Neural progenitor cell (in vitro differentiated cells): ENCODE data around the gene ZCCHC14. TPM values are rescaled to one million over a fixed set of nuclear protein-coding genes. Genes with fewer than 3 reads are reported as not detected.

Experiments used
- DNase-seq: peaks from one replicate; pipeline ENCODE4 v3.0.0-alpha.2; 2016; ENCODE audit warnings: low spot score
- H2AFZ ChIP-seq: fragments of 200-600 bp; sonication (generic); replicated peaks from 2 replicates; pipeline ENCODE4 v1.6.1; 2016; ENCODE audit warnings: antibody characterized with exemption
- H3F3A ChIP-seq: fragments of 200-600 bp; sonication (generic); 2 replicates; pipeline ENCODE4 v1.6.1; 2016; ENCODE audit warnings: antibody characterized with exemption, low read depth
- H3K27ac ChIP-seq: fragments of 200-600 bp; sonication (generic); 2 replicates; pipeline ENCODE4 v1.5.1; 2016; ENCODE audit warnings: mild to moderate bottlenecking
- H3K27me3 ChIP-seq: fragments of 200-600 bp; sonication (generic); 2 replicates; pipeline ENCODE4 v1.6.1; 2016; ENCODE audit warnings: mild to moderate bottlenecking, moderate library complexity
- H3K36me3 ChIP-seq: fragments of 200-600 bp; sonication (generic); 2 replicates; pipeline ENCODE4 v1.5.1; 2016
- H3K4me1 ChIP-seq: fragments of 200-600 bp; sonication (generic); 2 replicates; pipeline ENCODE4 v1.6.1; 2016; ENCODE audit warnings: mixed run types
- H3K4me2 ChIP-seq: fragments of 200-600 bp; sonication (generic); 2 replicates; pipeline ENCODE4 v1.6.1; 2016
- H3K4me3 ChIP-seq: fragments of 200-600 bp; sonication (generic); 2 replicates; pipeline ENCODE4 v1.5.1; 2016
- H3K79me2 ChIP-seq: fragments of 200-600 bp; sonication (generic); 2 replicates; pipeline ENCODE4 v1.6.1; 2016; ENCODE audit warnings: low read depth
- H3K9ac ChIP-seq: fragments of 200-600 bp; sonication (generic); 2 replicates; pipeline ENCODE4 v1.6.1; 2016
- H3K9me3 ChIP-seq: fragments of 200-600 bp; sonication (generic); 2 replicates; pipeline ENCODE4 v1.5.1; 2016; ENCODE audit warnings: low read depth
- H4K20me1 ChIP-seq: fragments of 200-600 bp; sonication (generic); 2 replicates; pipeline ENCODE4 v1.6.1; 2016; ENCODE audit warnings: low read depth
- H3K27ac Mint-ChIP-seq: 3 replicates; pipeline ENCODE4 v1.8.0; 2021; ENCODE audit warnings: mixed read lengths
- H3K27me3 Mint-ChIP-seq: 2 replicates; pipeline ENCODE4 v1.8.0; 2022; ENCODE audit warnings: low read depth, mild to moderate bottlenecking, inconsistent platforms, moderate library complexity, mixed read lengths; ENCODE audit not compliant: insufficient read depth
- H3K36me3 Mint-ChIP-seq: 3 replicates; pipeline ENCODE4 v1.8.0; 2021; ENCODE audit warnings: mixed read lengths
- H3K4me1 Mint-ChIP-seq: 3 replicates; pipeline ENCODE4 v1.8.0; 2021; ENCODE audit warnings: mixed read lengths
- H3K4me3 Mint-ChIP-seq: 3 replicates; pipeline ENCODE4 v1.8.0; 2021; ENCODE audit warnings: mild to moderate bottlenecking, moderate library complexity, mixed read lengths
- H3K9me3 Mint-ChIP-seq: 3 replicates; pipeline ENCODE4 v1.8.0; 2020; ENCODE audit warnings: mixed read lengths
- CTCF ChIP-seq: fragments of 200-600 bp; sonication (generic); IDR thresholded peaks from 2 replicates; pipeline ENCODE4 v1.5.1; 2017; ENCODE audit warnings: antibody characterized with exemption, mild to moderate bottlenecking
- EZH2 ChIP-seq: fragments of 200-600 bp; sonication (generic); IDR thresholded peaks from 2 replicates; pipeline ENCODE4 v1.6.1; 2017; ENCODE audit warnings: antibody characterized with exemption, mild to moderate bottlenecking, moderate library complexity
- EZH2phosphoT487 ChIP-seq: fragments of 200-600 bp; sonication (generic); IDR thresholded peaks from 2 replicates; pipeline ENCODE4 v1.6.1; 2017; ENCODE audit warnings: antibody characterized with exemption
- total RNA-seq: library from RNA; depleted of rRNA; stranded (reverse); fragments of >200 nt; gene quantifications from 2 replicates; pipeline ENCODE4 v1.2.3, GENCODE V29; 2015; ENCODE audit warnings: low replicate concordance

Gene ZCCHC14
- total RNA-seq, 1 donor from 2014 or later, result 10.3 TPM

DNA sequence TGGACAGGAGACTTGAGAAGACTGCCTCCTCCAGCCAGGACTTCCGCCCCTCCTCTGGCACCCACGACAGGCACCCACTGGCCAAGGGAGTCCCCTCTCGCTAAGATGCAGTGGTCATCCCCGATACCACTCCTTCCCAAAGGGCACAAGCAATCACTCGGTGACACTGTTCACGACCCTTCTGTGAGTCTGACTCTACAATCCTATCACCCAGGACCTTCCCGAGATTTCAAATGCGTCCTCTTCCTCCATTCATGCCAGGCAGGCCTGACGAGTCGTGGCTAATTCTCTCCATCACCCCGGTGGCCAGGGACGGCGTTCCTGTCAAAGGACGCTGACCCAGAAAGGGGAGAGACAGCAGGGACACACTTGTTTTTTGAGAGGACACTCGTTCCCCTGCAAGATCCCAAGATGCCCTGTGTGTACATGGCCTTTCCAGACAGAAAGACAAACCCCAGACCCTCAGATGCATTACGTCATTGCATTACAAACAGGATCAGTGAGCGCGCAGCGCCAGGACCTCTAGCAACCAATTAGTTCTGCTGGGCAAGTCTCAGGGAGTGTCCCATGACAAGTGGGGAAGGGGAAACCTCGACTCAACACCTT is 121.5 kb downstream of the ZCCHC14 start:
- Histone ChIP-seq H3K4me3 (no peak overlapping the region), H3K9ac (no peak overlapping the region), H3K9me3 (no peaks in the 10 kb centered on the region), H3K27me3 (no peaks in the 10 kb centered on the region), H3K4me2 (no peak overlapping the region), H3F3A (no peaks in the 10 kb centered on the region), H4K20me1 (peaks cover 54% of the 10 kb centered on the region), H3K79me2 (peaks cover 60% of the 10 kb centered on the region), H2AFZ (no peak overlapping the region), H3K27ac (no peak overlapping the region), H3K36me3 (no peaks in the 10 kb centered on the region), H3K4me1 (peaks cover 20% of the 10 kb centered on the region)
- Mint-ChIP-seq H3K36me3 (no peaks in the 10 kb centered on the region), H3K27me3 (peaks cover 2% of the 10 kb centered on the region), H3K9me3 (no peaks in the 10 kb centered on the region), H3K4me1 (peaks cover 31% of the 10 kb centered on the region), H3K27ac (peak overlapping the region; percentile 96), H3K4me3 (peak overlapping the region; percentile 52)
- peak; percentile 35 for DNase-seq
- TF ChIP-seq EZH2 (no peak), EZH2phosphoT487 (no peak), CTCF (no peak)

- no peak overlapping the region for H3K4me3 Mint-ChIP-seq
- Histone ChIP-seq H3K27me3 (no peaks in the 10 kb centered on the region), H3K4me3 (no peak overlapping the region), H3K4me2 (peak overlapping the region; percentile 48), H3F3A (no peaks in the 10 kb centered on the region), H3K9me3 (no peaks in the 10 kb centered on the region), H3K27ac (no peak overlapping the region), H3K36me3 (no peaks in the 10 kb centered on the region), H4K20me1 (peaks cover 55% of the 10 kb centered on the region), H3K79me2 (peaks cover 48% of the 10 kb centered on the region), H2AFZ (no peak overlapping the region), H3K9ac (no peak overlapping the region), H3K4me1 (peaks cover 20% of the 10 kb centered on the region)
- no peaks in the 10 kb centered on the region for H3K9me3 Mint-ChIP-seq
- TF ChIP-seq CTCF, result no peak
- TF ChIP-seq EZH2phosphoT487, result no peak
- TF ChIP-seq EZH2, result no peak
- H3K27me3 Mint-ChIP-seq, result peaks cover 2% of the 10 kb centered on the region
- no peak overlapping the region for H3K27ac Mint-ChIP-seq
- peaks cover 27% of the 10 kb centered on the region for H3K4me1 Mint-ChIP-seq
- peak; percentile 2 for DNase-seq
- H3K36me3 Mint-ChIP-seq, result no peaks in the 10 kb centered on the region
Measured at GRCh38 chr16:87369796-87370719, 122.8 kb downstream of the ZCCHC14 start.

GRCh38 chr16:87369117-87369765 is 123.6 kb downstream of the ZCCHC14 start:
- Histone ChIP-seq H2AFZ (no peak overlapping the region), H3K9me3 (no peaks in the 10 kb centered on the region), H3K4me3 (no peak overlapping the region), H3K27ac (no peak overlapping the region), H3K4me2 (peak overlapping the region; percentile 48), H3K9ac (no peak overlapping the region), H4K20me1 (peaks cover 58% of the 10 kb centered on the region), H3F3A (no peaks in the 10 kb centered on the region), H3K27me3 (no peaks in the 10 kb centered on the region), H3K4me1 (peaks cover 20% of the 10 kb centered on the region), H3K36me3 (no peaks in the 10 kb centered on the region), H3K79me2 (peaks cover 47% of the 10 kb centered on the region)
- H3K27me3 Mint-ChIP-seq, result peaks cover 4% of the 10 kb centered on the region
- H3K36me3 Mint-ChIP-seq, result no peaks in the 10 kb centered on the region
- peaks cover 30% of the 10 kb centered on the region for H3K4me1 Mint-ChIP-seq
- TF ChIP-seq EZH2 (no peak), CTCF (no peak), EZH2phosphoT487 (no peak)
- no peak overlapping the region for H3K4me3 Mint-ChIP-seq
- peak; percentile 56 for DNase-seq
- no peak overlapping the region for H3K27ac Mint-ChIP-seq
- H3K9me3 Mint-ChIP-seq, result no peaks in the 10 kb centered on the region
